IMR-90 (cell line): ENCODE data around the gene PGBD5. TPM values are rescaled to one million over a fixed set of nuclear protein-coding genes. Genes with fewer than 3 reads are reported as not detected.

Experiments used
- ATAC-seq: fragments of 200-7000 bp; cut with Tn5 transposase; 2 replicates; pipeline ENCODE4 v1.9.1; 2020; ENCODE audit warnings: low read depth, mild to moderate bottlenecking, moderate library complexity
- BruUV-seq: library from RNA; stranded (reverse); fragments of 400-500 nt; replicated peaks from 2 replicates; lab custom pipeline; 2021; lab: Mats Ljungman, UMichigan
- CTCF ChIA-PET: fragments of 300-600 bp; formaldehyde crosslinking; extraction: SDS; loops from one replicate; lab custom pipeline; 2021; ENCODE audit warnings: antibody characterized with exemption; lab: Yijun Ruan, JAX
- POLR2A ChIA-PET: fragments of 300-600 bp; sonication (Branson Sonifier 250); formaldehyde crosslinking; loops from one replicate; lab custom pipeline; 2022; ENCODE audit warnings: antibody characterized with exemption; ENCODE audit not compliant: unreplicated experiment; lab: Charles Lee
- DNase-seq: peaks from one replicate; pipeline ENCODE4 v3.0.0; 2013
- H2AFZ ChIP-seq: replicated peaks from 2 replicates; pipeline ENCODE3; 2013; ENCODE audit warnings: low read length, mild to moderate bottlenecking; ENCODE audit not compliant: poor library complexity
- H2AK5ac ChIP-seq: 2 replicates; pipeline ENCODE4 v1.6.1; 2013; ENCODE audit warnings: low read depth, low read length, inconsistent platforms
- H2AK9ac ChIP-seq: replicated peaks from 2 replicates; pipeline ENCODE3; 2013; ENCODE audit warnings: mild to moderate bottlenecking, low read depth, low read length, moderate library complexity; ENCODE audit not compliant: poor library complexity
- H2BK120ac ChIP-seq: 2 replicates; pipeline ENCODE4 v1.6.1; 2013; ENCODE audit warnings: low read depth, low read length, inconsistent platforms
- H2BK15ac ChIP-seq: 3 replicates; pipeline ENCODE4 v1.6.1; 2013; ENCODE audit warnings: low read depth, low read length, inconsistent platforms
- H2BK20ac ChIP-seq: 2 replicates; pipeline ENCODE4 v1.6.1; 2013; ENCODE audit warnings: low read depth, mild to moderate bottlenecking, inconsistent platforms, low read length, moderate library complexity
- H2BK5ac ChIP-seq: 2 replicates; pipeline ENCODE4 v1.6.1; 2013; ENCODE audit warnings: mild to moderate bottlenecking, low read depth, low read length, inconsistent platforms; ENCODE audit not compliant: poor library complexity, severe bottlenecking
- H3K14ac ChIP-seq: replicated peaks from 2 replicates; pipeline ENCODE4 v1.6.1; 2013; ENCODE audit warnings: low read depth, low read length, inconsistent platforms
- H3K18ac ChIP-seq: 2 replicates; pipeline ENCODE4 v1.6.1; 2013; ENCODE audit warnings: low read depth, low read length, control low read depth
- H3K23ac ChIP-seq: 2 replicates; pipeline ENCODE4 v1.6.1; 2013; ENCODE audit warnings: low read depth, low read length, inconsistent platforms
- H3K27ac ChIP-seq: 2 replicates; pipeline ENCODE4 v1.5.1; 2013; ENCODE audit warnings: mild to moderate bottlenecking, control low read depth, low read length; ENCODE audit not compliant: insufficient read depth
- H3K27me3 ChIP-seq: 2 replicates; pipeline ENCODE4 v1.6.1; 2013; ENCODE audit warnings: low read length; ENCODE audit not compliant: control insufficient read depth, insufficient read depth
- H3K36me3 ChIP-seq: 2 replicates; pipeline ENCODE4 v1.6.1; 2013; ENCODE audit warnings: low read length, mixed read lengths; ENCODE audit not compliant: control insufficient read depth, insufficient read depth
- H3K4ac ChIP-seq: 2 replicates; pipeline ENCODE4 v1.6.1; 2013; ENCODE audit warnings: low read depth, low read length, inconsistent platforms
- H3K4me1 ChIP-seq: 2 replicates; pipeline ENCODE4 v1.6.1; 2013; ENCODE audit warnings: low read length, mixed read lengths; ENCODE audit not compliant: control insufficient read depth, insufficient read depth
- H3K4me2 ChIP-seq: 2 replicates; pipeline ENCODE4 v1.6.1; 2013; ENCODE audit warnings: low read depth, mild to moderate bottlenecking, control low read depth, low read length, moderate library complexity
- H3K4me3 ChIP-seq: 2 replicates; pipeline ENCODE4 v1.5.1; 2013; ENCODE audit warnings: low read depth, mild to moderate bottlenecking, control low read depth, low read length, moderate library complexity; ENCODE audit not compliant: insufficient read depth
- H3K56ac ChIP-seq: 2 replicates; pipeline ENCODE4 v1.6.1; 2013; ENCODE audit warnings: low read length, inconsistent platforms; ENCODE audit not compliant: insufficient read depth; ENCODE audit errors: extremely low read depth
- H3K79me1 ChIP-seq, 2 experiments: 2 replicates each; pipeline ENCODE4 v1.6.1; 2013; ENCODE audit warnings: low read length in 2 of 2, inconsistent platforms in 1 of 2, low read depth in 1 of 2
- H3K9ac ChIP-seq: 2 replicates; pipeline ENCODE4 v1.6.1; 2013; ENCODE audit warnings: low read depth, low read length, control low read depth
- H3K9me1 ChIP-seq: 2 replicates; pipeline ENCODE4 v1.6.1; 2013; ENCODE audit warnings: low read length, inconsistent platforms; ENCODE audit not compliant: insufficient read depth
- H3K9me3 ChIP-seq: 2 replicates; pipeline ENCODE4 v1.6.1; 2013; ENCODE audit warnings: low read length; ENCODE audit not compliant: control insufficient read depth, insufficient read depth
- H4K20me1 ChIP-seq: 2 replicates; pipeline ENCODE4 v1.6.1; 2013; ENCODE audit warnings: low read length, inconsistent platforms; ENCODE audit not compliant: insufficient read depth
- H4K5ac ChIP-seq: 2 replicates; pipeline ENCODE4 v1.6.1; 2013; ENCODE audit warnings: mild to moderate bottlenecking, low read depth, low read length, control low read depth
- H4K8ac ChIP-seq, 2 experiments: 2 replicates each; pipeline ENCODE4 v1.6.1; 2013; ENCODE audit warnings: low read depth in 2 of 2, low read length in 2 of 2, control low read depth in 1 of 2, inconsistent platforms in 1 of 2
- H4K91ac ChIP-seq: 2 replicates; pipeline ENCODE4 v1.6.1; 2013; ENCODE audit warnings: low read depth, low read length, inconsistent platforms; ENCODE audit not compliant: insufficient read depth
- BHLHE40 ChIP-seq: fragments of 150-350 bp; IDR thresholded peaks from 2 replicates; pipeline ENCODE4 v1.6.1; 2016; ENCODE audit warnings: mild to moderate bottlenecking, low read depth, low read length
- CHD1 ChIP-seq: IDR thresholded peaks from 2 replicates; pipeline ENCODE4 v1.6.1; 2012; ENCODE audit warnings: low read depth, low read length, improper control_type of control experiment
- CTCF ChIP-seq: conservative IDR thresholded peaks from 2 replicates; pipeline ENCODE4 v1.5.1; 2012; ENCODE audit warnings: mild to moderate bottlenecking, low read depth, low read length, improper control_type of control experiment
- ELK1 ChIP-seq: fragments of 150-350 bp; IDR thresholded peaks from 2 replicates; pipeline ENCODE4 v1.6.1; 2016; ENCODE audit warnings: low read depth, mild to moderate bottlenecking, low read length, moderate library complexity, borderline replicate concordance
- MAFK ChIP-seq: IDR thresholded peaks from 2 replicates; pipeline ENCODE4 v1.6.1; 2012; ENCODE audit warnings: low read depth, low read length, improper control_type of control experiment
- MAZ ChIP-seq: IDR thresholded peaks from 2 replicates; pipeline ENCODE4 v1.6.1; 2012; ENCODE audit warnings: low read depth, mild to moderate bottlenecking, low read length, improper control_type of control experiment, moderate library complexity, borderline replicate concordance
- SMC3 ChIP-seq: fragments of 150-350 bp; IDR thresholded peaks from 2 replicates; pipeline ENCODE4 v1.6.1; 2016; ENCODE audit warnings: low read depth, mild to moderate bottlenecking, antibody characterized with exemption, low read length, moderate library complexity
- WGBS, 2 experiments: methylation state at CpG; one replicate each; pipeline versions ENCODE4 v1.1.5 to v1.1.7; 2013; ENCODE audit warnings: missing lambda C conversion rate in 2 of 2; ENCODE audit not compliant: insufficient read length in 1 of 2; ENCODE audit errors: extremely low coverage in 2 of 2; 5-methylcytosine and 5-hydroxymethylcytosine counted together
- dilution Hi-C: fragments of 300-500 bp; cut with HindIII; formaldehyde crosslinking; loops from one replicate; pipeline ENCODE4 v1.14.3; 2018; ENCODE audit warnings: low sequenced_read_pairs; ENCODE audit not compliant: unreplicated experiment
- in situ Hi-C: fragments of 300-500 bp; cut with MboI; formaldehyde crosslinking; loops from 3 replicates; pipeline ENCODE4 v1.14.3; 2019; ENCODE audit warnings: low sequenced_read_pairs, inconsistent platforms, mixed read lengths
- intact Hi-C: fragments of 100-400 bp; cut with micrococcal nuclease; formaldehyde crosslinking; loops from 2 replicates; pipeline ENCODE4 v1.10.0; 2022
- polyA plus RNA-seq, 3 experiments: library from polyadenylated mRNA; depleted of rRNA; stranded (reverse); fragments of >200 nt; gene quantifications; 2 replicates each; pipeline ENCODE4 v1.2.3, GENCODE V29; 2012; ENCODE audit warnings: low replicate concordance in 1 of 3
- total RNA-seq: library from RNA; depleted of rRNA; stranded (reverse); fragments of >200 nt; gene quantifications from 2 replicates; pipeline ENCODE4 v1.2.3, GENCODE V29; 2012
- TF ChIP-seq, protein P1 (sequence below): fragments of 150-350 bp; IDR thresholded peaks from 2 replicates; pipeline ENCODE4 v1.6.1; 2017; ENCODE audit warnings: mild to moderate bottlenecking, antibody characterized with exemption, low read length, low read depth

Gene PGBD5
- total and polyA plus RNA-seq, 2 of the 4 experiments (the other 2 are of a cell fraction), result 0.18 to 0.36 TPM

DNA sequence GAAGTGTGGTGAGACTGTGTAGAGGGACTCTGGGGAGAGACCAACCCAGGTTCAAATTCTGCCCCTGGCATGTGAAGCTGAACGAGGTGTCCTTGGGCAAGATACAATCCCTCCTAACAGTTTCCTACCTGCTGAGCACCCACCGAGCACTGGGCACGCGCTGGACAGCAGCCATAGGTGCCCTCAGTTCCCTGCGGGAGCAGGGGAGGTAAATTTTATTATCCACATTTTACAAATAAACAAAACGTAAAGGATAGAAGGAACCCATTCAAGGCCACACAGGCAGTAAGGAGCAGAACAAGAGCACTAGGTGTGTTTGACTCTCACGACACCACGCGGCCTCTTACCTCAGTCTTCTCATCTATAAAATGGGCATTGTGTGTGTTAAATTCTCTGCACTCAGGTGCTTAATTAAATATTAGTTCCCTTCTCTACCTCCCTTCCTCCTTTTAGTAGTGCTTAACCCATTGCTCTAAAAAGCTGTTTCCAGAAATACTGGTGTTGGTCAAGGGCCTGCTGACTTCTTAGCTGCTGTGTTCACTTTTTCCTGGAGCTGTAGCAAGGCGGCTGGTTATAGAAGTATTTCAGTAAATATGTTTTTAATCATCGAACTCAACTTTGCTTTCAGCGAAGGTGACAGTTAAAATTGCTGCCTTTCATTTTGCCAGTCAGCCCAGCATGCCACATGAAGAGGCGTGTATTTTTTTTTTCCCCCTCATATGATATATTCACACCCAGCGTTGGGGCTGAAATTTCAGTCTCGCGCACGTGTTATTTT, 41.6 kb downstream of the PGBD5 start:
- Histone ChIP-seq H2BK15ac (no peak overlapping the region), H3K9me1 (no peaks in the 10 kb centered on the region), H2AK9ac (no peak overlapping the region), H3K4ac (no peak overlapping the region), H3K14ac (no peak overlapping the region), H2AK5ac (no peak overlapping the region), H3K27ac (no peak overlapping the region), H4K20me1 (no peaks in the 10 kb centered on the region), H3K9ac (no peak overlapping the region), H3K56ac (no peak overlapping the region), H4K5ac (no peak overlapping the region), H3K79me1 (no peaks in the 10 kb centered on the region), H3K18ac (no peak overlapping the region), H3K23ac (no peak overlapping the region), H3K36me3 (no peaks in the 10 kb centered on the region), H4K91ac (no peak overlapping the region), H2BK120ac (no peak overlapping the region), H2BK5ac (no peak overlapping the region), H3K9me3 (peaks cover 10% of the 10 kb centered on the region; the same call in 1 of the 2 replicates), H3K4me1 (no peaks in the 10 kb centered on the region), H2BK20ac (no peak overlapping the region), H3K4me3 (no peak overlapping the region), H3K27me3 (no peaks in the 10 kb centered on the region), H4K8ac (no peak overlapping the region), H3K4me2 (no peak overlapping the region), H2AFZ (no peak overlapping the region)
- TF ChIP-seq CHD1, result no peak
- no peak for TF ChIP-seq MAFK
- TF ChIP-seq, protein P1, sequence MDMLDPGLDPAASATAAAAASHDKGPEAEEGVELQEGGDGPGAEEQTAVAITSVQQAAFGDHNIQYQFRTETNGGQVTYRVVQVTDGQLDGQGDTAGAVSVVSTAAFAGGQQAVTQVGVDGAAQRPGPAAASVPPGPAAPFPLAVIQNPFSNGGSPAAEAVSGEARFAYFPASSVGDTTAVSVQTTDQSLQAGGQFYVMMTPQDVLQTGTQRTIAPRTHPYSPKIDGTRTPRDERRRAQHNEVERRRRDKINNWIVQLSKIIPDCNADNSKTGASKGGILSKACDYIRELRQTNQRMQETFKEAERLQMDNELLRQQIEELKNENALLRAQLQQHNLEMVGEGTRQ, result no peak
- no peak for TF ChIP-seq CTCF
- no peak for TF ChIP-seq BHLHE40
- TF ChIP-seq MAZ, result no peak
- TF ChIP-seq ELK1, result no peak
- TF ChIP-seq SMC3, result no peak
- DNase-seq, result no peak
- ATAC-seq, result no peak
- in situ Hi-C loops, result no loop called here
- no TSS peak for BruUV-seq
- POLR2A ChIA-PET, result no interaction called here
- dilution Hi-C loops, result no loop called here
- intact Hi-C loops, result no loop called here
- WGBS, 2 experiments, result 100% methylated on average over 1 of the region's 17 CpGs; no CpG with 5 or more reads in 1 of the 2 experiments
- CTCF ChIA-PET, result interaction anchor here (1.2 kb wide), 1 partner anchor 9 kb away, joined by 3 read pairs; no protein-coding TSS in a partner anchor
